Skeletal muscle cell (primary cell): ENCODE measurements around the gene MALT1.
"Not testable (repeated sequence)": the region's sequence is repeated elsewhere in the genome, so short reads cannot be mapped to it uniquely, and the experiment has no call there.

ENCODE experiments used
- DNase-seq: peaks from one replicate; pipeline ENCODE4 v3.0.0-alpha.2; 2010; ENCODE audit warnings: low read depth
- H3K4me3 ChIP-seq: 2 replicates; pipeline ENCODE4 v1.5.1; 2011; ENCODE audit warnings: low read depth, mild to moderate bottlenecking, control low read depth, low read length, moderate library complexity

Gene MALT1

GRCh38 chr18:58649966-58650816, 21.1 kb upstream of the MALT1 start:
- no peak overlapping the region for H3K4me3 ChIP-seq
- DNase-seq = no peak

GRCh38 chr18:58650830-58651229, 20.4 kb upstream of the MALT1 start:
- H3K4me3 ChIP-seq, DNase-seq: not testable (repeated sequence)

- H3K4me3 ChIP-seq, DNase-seq: not testable (repeated sequence)
These were observed 18.0 kb upstream of the MALT1 start for GRCh38 chr18:58653144-58653722.

- DNase-seq = no peak
- H3K4me3 ChIP-seq = no peak overlapping the region
These were observed 17.3 kb upstream of the MALT1 start for GRCh38 chr18:58653814-58654509.

- no peak overlapping the region for H3K4me3 ChIP-seq
These were observed 16.2 kb upstream of the MALT1 start for GRCh38 chr18:58654896-58655614.

GRCh38 chr18:58657081-58657480, 14.2 kb upstream of the MALT1 start:
- H3K4me3 ChIP-seq = no peak overlapping the region
- DNase-seq = no peak

More at GRCh38 chr18:58654896-58655614, 16.2 kb upstream of the MALT1 start:
- DNase-seq = no peak

- H3K4me3 ChIP-seq = no peak overlapping the region
- DNase-seq = no peak
These were observed 13.8 kb upstream of the MALT1 start for GRCh38 chr18:58657494-58657893.

GRCh38 chr18:58659691-58660090, 11.6 kb upstream of the MALT1 start:
- no peak overlapping the region for H3K4me3 ChIP-seq
- no peak for DNase-seq

- H3K4me3 ChIP-seq = no peak overlapping the region
- DNase-seq = no peak
These were observed 10.3 kb upstream of the MALT1 start for GRCh38 chr18:58660915-58661314.

GRCh38 chr18:58661423-58661822, 9.8 kb upstream of the MALT1 start:
- no peak for DNase-seq
- no peak overlapping the region for H3K4me3 ChIP-seq

GRCh38 chr18:58662118-58662517, 9.1 kb upstream of the MALT1 start:
- H3K4me3 ChIP-seq = no peak overlapping the region

GRCh38 chr18:58666176-58666575, 5.1 kb upstream of the MALT1 start:
- no peak overlapping the region for H3K4me3 ChIP-seq
- DNase-seq = no peak

More at GRCh38 chr18:58662118-58662517, 9.1 kb upstream of the MALT1 start:
- DNase-seq = no peak

GRCh38 chr18:58668211-58668610, 3.1 kb upstream of the MALT1 start:
- no peak for DNase-seq
- H3K4me3 ChIP-seq = no peak overlapping the region

GRCh38 chr18:58668897-58669296, 2.4 kb upstream of the MALT1 start:
- DNase-seq = peak; percentile 47

GRCh38 chr18:58669731-58670378, 1.4 kb upstream of the MALT1 start:
- no peak for DNase-seq
- no peak overlapping the region for H3K4me3 ChIP-seq

More at GRCh38 chr18:58668897-58669296, 2.4 kb upstream of the MALT1 start:
- no peak overlapping the region for H3K4me3 ChIP-seq

- no peak for DNase-seq
- peak overlapping the region; percentile 61 for H3K4me3 ChIP-seq
These were observed 708 bp upstream of the MALT1 start for GRCh38 chr18:58670404-58671110.

- peak overlapping the region; percentile 61 for H3K4me3 ChIP-seq
- DNase-seq = no peak
These were observed 633 bp downstream of the MALT1 start for GRCh38 chr18:58671632-58672564.

GRCh38 chr18:58674159-58674558, 2.9 kb downstream of the MALT1 start:
- no peak for DNase-seq
- no peak overlapping the region for H3K4me3 ChIP-seq
